ENCODE results near the gene LAPTM5. TPM values are rescaled to one million over a fixed set of nuclear protein-coding genes. Genes with fewer than 3 reads are reported as not detected.

The LAPTM5 gene
- total and polyA plus RNA-seq, 8 donors = 4.6 to 48.4 (median 35.4) TPM

DNA sequence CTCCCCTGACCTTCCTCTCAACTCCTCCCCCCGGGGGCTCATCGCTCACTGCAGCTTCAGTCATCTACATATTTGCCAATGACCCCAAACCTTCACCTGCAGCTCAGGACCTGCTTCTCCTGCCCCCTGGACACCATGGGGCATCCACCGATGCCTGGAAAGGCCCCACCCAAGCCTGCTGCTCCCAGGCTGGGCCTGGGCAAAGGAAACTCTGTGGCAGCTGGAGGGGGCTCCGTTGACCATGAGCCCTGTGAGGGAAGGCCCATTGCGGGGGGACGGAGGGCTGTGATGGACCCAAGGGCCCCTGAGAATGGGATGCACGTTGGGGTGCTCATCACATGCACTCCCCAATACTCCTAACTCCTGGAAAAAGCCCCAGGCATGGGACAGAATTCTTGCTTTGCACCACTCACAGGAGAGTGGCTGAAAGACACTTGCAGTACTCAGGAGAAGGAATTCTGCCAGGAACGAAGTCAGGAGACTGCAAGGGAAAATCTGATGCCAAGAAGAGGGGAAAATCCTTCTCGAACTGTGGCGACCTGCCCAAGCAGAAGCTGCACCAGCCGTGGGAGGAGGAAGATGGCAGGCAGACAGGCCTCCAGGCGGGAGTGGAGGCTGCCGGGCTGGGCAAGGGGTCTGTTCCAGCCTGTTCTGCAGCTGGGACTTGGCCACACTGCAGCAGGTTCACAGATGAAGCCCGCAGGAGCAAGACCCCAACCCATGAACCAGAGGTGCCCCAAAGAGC is 52.6 kb downstream of the LAPTM5 start:
- Histone ChIP-seq H3K9me3 (no peaks in the 10 kb centered on the region), H3K4me3 (no peak overlapping the region), H3K27ac (no peak overlapping the region), H3K36me3 (no peaks in the 10 kb centered on the region), H3K27me3 (peaks cover 0 to 17% (median 0%) of the 10 kb centered on the region in 3 donors), H3K4me1 (peaks cover 0 to 21% (median 10%) of the 10 kb centered on the region in 4 donors)
- intact Hi-C loops (cut with DNase I; ENCODE audit: low total_unique reads) = loop anchor here (10.0 kb wide), 1 partner anchor 1470 kb away; the partner anchor contains the start of genes MECR and PTPRU
- WGBS, 5 donors = 65 to 78% (median 71%) methylated on average over 11 to 14 of the region's 14 CpGs
- TF ChIP-seq POLR2AphosphoS5 (IDR thresholded peaks at IDR 0.05) = no peak
- TF ChIP-seq, protein P1, sequence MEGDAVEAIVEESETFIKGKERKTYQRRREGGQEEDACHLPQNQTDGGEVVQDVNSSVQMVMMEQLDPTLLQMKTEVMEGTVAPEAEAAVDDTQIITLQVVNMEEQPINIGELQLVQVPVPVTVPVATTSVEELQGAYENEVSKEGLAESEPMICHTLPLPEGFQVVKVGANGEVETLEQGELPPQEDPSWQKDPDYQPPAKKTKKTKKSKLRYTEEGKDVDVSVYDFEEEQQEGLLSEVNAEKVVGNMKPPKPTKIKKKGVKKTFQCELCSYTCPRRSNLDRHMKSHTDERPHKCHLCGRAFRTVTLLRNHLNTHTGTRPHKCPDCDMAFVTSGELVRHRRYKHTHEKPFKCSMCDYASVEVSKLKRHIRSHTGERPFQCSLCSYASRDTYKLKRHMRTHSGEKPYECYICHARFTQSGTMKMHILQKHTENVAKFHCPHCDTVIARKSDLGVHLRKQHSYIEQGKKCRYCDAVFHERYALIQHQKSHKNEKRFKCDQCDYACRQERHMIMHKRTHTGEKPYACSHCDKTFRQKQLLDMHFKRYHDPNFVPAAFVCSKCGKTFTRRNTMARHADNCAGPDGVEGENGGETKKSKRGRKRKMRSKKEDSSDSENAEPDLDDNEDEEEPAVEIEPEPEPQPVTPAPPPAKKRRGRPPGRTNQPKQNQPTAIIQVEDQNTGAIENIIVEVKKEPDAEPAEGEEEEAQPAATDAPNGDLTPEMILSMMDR (IDR thresholded peaks at IDR 0.05) = no peak
- DNase-seq = no peak

DNA sequence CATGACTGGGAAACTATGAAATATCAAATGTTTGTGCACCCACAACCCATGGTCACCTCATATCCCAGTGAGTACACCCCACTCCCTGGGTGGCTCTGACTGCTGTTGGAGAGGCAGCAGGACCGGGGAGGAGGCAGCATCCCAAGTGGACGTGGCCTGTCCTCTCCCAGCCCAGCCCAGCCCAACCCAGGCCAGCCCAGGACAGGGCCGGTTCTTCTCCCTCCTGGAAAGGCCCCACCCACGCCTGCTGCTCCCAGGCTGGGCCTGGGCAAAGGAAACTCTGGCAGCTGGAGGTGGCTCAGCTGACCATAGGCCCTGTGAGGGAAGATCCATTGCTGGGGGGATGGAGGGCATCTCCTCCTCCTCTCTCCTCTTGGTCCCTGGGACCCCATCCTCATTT is 53.3 kb downstream of the LAPTM5 start:
- H3K4me1 ChIP-seq = peaks cover 0 to 21% (median 10%) of the 10 kb centered on the region in 4 donors
- TF ChIP-seq POLR2A (IDR thresholded peaks at IDR 0.05) (no peak), POLR2AphosphoS5 (IDR thresholded peaks at IDR 0.05) (no peak), EP300 (IDR thresholded peaks at IDR 0.05) (no peak)
- TF ChIP-seq, protein P1 (IDR thresholded peaks at IDR 0.05) = no peak
- intact Hi-C loops (cut with DNase I; ENCODE audit: low total_unique reads) = loop anchor here (10.0 kb wide), 1 partner anchor 1469 kb away; the partner anchor contains the start of genes MECR and PTPRU
- H3K36me3 ChIP-seq = no peaks in the 10 kb centered on the region
- no peak for DNase-seq
- peaks cover 0 to 17% (median 0%) of the 10 kb centered on the region in 3 donors for H3K27me3 ChIP-seq
- H3K27ac ChIP-seq = no peak overlapping the region
- no peak overlapping the region for H3K4me3 ChIP-seq
- no peaks in the 10 kb centered on the region for H3K9me3 ChIP-seq
- 18 to 43% (median 36%) methylated on average over 4 of the region's 4 CpGs; no CpG with 5 or more reads in 1 of the 5 donors for WGBS, 5 donors

DNA sequence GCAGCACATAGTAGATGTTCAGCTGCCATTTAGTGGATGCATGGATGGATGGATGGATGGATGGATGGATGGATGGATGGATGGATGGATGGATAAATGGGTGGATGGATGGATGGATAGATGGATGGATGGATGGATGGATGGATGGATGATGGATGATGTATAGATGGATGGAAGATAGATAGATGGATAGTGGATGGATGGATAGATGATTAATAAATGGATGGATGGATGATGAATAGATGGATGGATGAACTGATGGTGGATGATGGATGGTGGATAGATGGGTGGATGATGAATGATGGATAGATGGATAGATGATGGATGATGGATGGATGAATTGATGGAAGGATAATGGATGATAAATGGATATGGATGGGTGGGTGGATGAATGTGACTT is 54.8 kb downstream of the LAPTM5 start:
- H3K4me1 ChIP-seq = peaks cover 0 to 17% (median 8%) of the 10 kb centered on the region in 4 donors
- intact Hi-C loops (cut with DNase I; ENCODE audit: low total_unique reads) = loop anchor here (10.0 kb wide), 1 partner anchor 1468 kb away; the partner anchor contains the start of genes MECR and PTPRU
- H3K27ac ChIP-seq = no peak overlapping the region
- peaks cover 0 to 23% (median 0%) of the 10 kb centered on the region in 3 donors for H3K27me3 ChIP-seq
- H3K9me3 ChIP-seq = no peaks in the 10 kb centered on the region
- no peak for DNase-seq
- H3K4me3 ChIP-seq = no peak overlapping the region
- TF ChIP-seq EP300 (IDR thresholded peaks at IDR 0.05) (no peak), POLR2A (IDR thresholded peaks at IDR 0.05) (no peak), POLR2AphosphoS5 (IDR thresholded peaks at IDR 0.05) (no peak)
- TF ChIP-seq, protein P1 (IDR thresholded peaks at IDR 0.05) = no peak
- H3K36me3 ChIP-seq = no peaks in the 10 kb centered on the region

DNA sequence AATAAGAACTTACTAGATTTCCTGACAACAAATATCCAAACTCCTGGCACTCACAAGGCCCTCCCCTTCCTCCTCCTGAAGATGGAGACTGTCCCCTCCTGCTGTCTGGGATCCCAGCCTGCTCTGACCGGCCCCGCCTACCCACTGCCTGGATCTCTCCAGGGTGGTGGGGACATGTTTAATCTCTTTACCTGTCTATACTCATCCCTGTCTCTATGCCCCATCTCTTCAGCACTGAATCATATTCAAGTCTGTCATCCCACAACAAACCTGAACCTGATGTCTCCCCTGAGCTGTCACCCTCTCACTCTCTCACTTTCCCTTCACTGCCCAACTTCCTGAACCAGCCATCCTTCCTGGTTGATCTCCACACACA is 56.3 kb downstream of the LAPTM5 start:
- Histone ChIP-seq H3K4me3 (no peak overlapping the region), H3K36me3 (no peaks in the 10 kb centered on the region), H3K27ac (no peak overlapping the region), H3K27me3 (peaks cover 0 to 15% (median 0%) of the 10 kb centered on the region in 3 donors), H3K4me1 (peaks cover 0 to 15% (median 3%) of the 10 kb centered on the region in 4 donors), H3K9me3 (no peaks in the 10 kb centered on the region)
- TF ChIP-seq, protein P1 (IDR thresholded peaks at IDR 0.05) = no peak
- TF ChIP-seq EP300 (IDR thresholded peaks at IDR 0.05) (no peak), POLR2A (IDR thresholded peaks at IDR 0.05) (no peak), POLR2AphosphoS5 (IDR thresholded peaks at IDR 0.05) (no peak)
- DNase-seq = no peak
- 50 to 82% (median 66%) methylated on average over 2 of the region's 2 CpGs for WGBS, 5 donors
- intact Hi-C loops (cut with DNase I; ENCODE audit: low total_unique reads) = loop anchor here (10.0 kb wide), 1 partner anchor 1466 kb away; the partner anchor contains the start of genes MECR and PTPRU
